Measurements from ENCODE around the gene SYNE2. TPM values are rescaled to one million over a fixed set of nuclear protein-coding genes. Genes with fewer than 3 reads are reported as not detected.

SYNE2 gene
- total RNA-seq, 2 experiments from 2014 or later, result 23.4 to 26.5 TPM

DNA sequence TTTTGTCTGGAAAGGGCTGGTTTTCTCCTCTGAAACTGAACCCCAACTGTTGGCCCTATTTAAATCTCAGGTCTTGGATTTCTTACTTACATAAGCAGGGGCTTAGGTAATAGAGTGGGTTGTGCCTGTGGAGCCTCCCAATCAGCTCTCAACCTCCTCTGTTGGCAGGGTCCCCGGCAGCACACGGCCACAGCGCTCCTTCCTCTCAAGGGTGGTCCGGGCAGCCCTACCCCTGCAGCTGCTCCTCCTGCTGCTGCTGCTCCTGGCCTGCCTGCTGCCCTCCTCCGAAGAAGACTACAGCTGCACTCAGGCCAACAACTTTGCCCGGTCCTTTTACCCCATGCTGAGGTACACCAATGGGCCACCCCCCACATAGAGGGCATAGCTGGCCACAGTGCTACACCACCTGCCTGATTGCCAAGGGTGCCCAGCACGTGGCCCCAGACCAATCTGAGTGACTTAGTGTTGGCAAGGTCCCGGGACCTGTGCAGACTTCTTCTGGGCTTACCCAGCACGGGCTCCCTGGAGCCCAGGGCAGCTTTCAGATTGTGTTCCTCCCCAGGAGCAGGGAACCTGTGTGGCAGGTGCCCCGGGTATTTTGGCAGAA lies 372.4 kb downstream of the SYNE2 start:
- ChIA-PET CTCF (interaction anchor here (1.0 kb wide), 1 partner anchor 13 kb away, joined by 3 read pairs; no protein-coding TSS in a partner anchor), POLR2A (no interaction called here)

GRCh38 chr14:64227856-64228255 lies 375.1 kb downstream of the SYNE2 start:
- CTCF ChIA-PET, result no interaction called here
- POLR2A ChIA-PET, result no interaction called here

DNA sequence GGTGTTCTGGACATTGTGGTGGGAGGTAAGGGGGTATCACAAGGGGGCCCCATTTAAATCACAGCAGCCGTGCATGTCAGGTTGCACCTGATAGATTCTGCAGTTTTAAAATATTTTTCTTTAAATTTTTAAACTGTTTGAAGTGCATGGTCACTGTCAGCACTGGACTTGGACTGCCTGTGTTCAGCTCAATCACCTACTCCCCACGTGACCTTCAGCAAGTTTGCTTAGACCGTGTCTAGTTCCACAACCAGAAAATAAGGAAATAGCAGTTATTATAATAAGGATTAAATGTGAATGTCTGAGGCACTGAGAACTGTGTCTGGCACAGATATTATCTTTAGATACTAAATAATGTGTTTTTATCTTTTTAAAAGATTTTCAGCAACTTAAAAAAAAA lies 376.7 kb downstream of the SYNE2 start:
- POLR2A ChIA-PET, result no interaction called here
- CTCF ChIA-PET, result no interaction called here

- POLR2A ChIA-PET, result no interaction called here
- CTCF ChIA-PET, result interaction anchor here (1.0 kb wide), 1 partner anchor 71 kb away, joined by 3 read pairs; no protein-coding TSS in a partner anchor
Measured at GRCh38 chr14:64232095-64232838, 379.5 kb downstream of the SYNE2 start.

- POLR2A ChIA-PET, result no interaction called here
- CTCF ChIA-PET, result no interaction called here
Measured at GRCh38 chr14:64232944-64233343, 380.1 kb downstream of the SYNE2 start.

GRCh38 chr14:64233531-64234190 lies 380.9 kb downstream of the SYNE2 start:
- CTCF ChIA-PET, result interaction anchor here (1.3 kb wide), 1 partner anchor 10 kb away, joined by 3 read pairs; no protein-coding TSS in a partner anchor
- POLR2A ChIA-PET, result no interaction called here

- ChIA-PET CTCF (interaction anchor here (1.3 kb wide), 1 partner anchor 11 kb away, joined by 3 read pairs; no protein-coding TSS in a partner anchor), POLR2A (no interaction called here)
Measured at GRCh38 chr14:64234877-64235651, 382.3 kb downstream of the SYNE2 start.

DNA sequence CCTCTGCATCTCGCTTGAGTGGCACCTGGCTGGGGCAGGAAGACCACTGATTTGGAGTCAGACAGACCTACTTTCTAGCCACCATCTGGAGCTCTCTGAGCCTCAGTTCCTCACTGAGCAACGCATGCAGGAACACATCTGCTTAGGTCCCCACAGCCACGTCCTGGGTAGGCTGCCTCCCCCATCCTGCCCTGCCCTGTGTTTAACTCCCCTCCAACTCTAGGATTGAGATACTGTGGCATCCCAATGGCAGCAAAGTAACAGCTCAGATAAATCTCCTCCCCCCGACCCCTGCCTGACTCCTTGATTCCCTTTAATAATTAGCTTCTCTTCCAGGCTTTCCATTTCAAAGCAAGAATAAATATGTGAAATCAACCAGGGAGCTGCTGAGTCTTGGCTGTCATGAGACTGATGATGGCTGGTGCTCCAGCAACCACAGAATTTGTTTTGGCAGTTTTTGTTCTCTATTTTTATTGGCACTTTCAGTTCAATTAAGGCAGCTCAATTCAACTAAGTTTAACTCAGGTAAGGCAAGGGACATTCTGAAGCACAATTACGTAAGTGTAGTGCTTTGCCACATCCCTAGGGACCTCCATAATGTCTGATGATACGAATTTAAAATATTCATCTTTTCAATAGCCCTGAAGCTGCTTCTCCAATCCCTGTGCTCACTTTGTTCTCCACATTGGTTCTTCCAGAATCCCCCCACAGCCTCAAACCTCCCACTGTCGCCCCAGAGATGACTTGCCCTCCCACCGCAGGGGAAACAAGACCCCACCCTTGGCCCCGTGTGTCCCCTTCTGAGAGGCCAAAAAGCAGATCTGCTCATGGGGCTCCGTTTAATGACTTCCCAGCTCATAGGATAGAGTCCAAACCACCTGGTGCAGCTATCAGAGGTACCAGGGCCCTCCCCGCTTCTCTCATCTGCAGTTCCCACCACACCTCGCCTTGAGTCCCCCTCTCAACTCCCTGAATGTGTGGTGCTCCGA lies 383.1 kb downstream of the SYNE2 start:
- POLR2A ChIA-PET, result no interaction called here
- CTCF ChIA-PET, result no interaction called here

GRCh38 chr14:64238049-64238448 lies 385.2 kb downstream of the SYNE2 start:
- ChIA-PET CTCF (no interaction called here), POLR2A (no interaction called here)

GRCh38 chr14:64238631-64239030 lies 385.8 kb downstream of the SYNE2 start:
- CTCF ChIA-PET, result no interaction called here
- POLR2A ChIA-PET, result no interaction called here

DNA sequence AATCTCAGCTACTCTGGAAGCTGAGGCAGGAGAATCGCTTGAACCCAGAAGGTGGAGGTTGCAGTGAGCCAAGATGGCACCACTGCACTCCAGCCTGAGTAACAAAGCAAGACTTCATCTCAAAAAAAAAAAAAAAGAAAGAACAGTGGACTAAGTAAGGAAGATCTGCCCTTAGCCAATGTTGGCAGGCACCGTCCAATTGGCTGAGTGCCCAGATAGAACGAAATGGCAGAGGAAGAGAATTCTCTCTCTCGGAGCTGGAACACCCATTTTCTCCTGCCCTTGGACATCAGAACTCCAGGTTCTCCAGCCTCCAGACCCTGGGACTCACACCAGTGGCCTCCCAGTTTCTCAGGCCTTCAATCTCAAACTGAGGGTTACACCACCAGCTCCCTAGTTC lies 391.5 kb downstream of the SYNE2 start:
- CTCF ChIA-PET, result no interaction called here

GRCh38 chr14:64245491-64245890 lies 392.7 kb downstream of the SYNE2 start:
- POLR2A ChIA-PET, result no interaction called here
- CTCF ChIA-PET, result no interaction called here

More for the DNA sequence above, 391.5 kb downstream of the SYNE2 start:
- POLR2A ChIA-PET, result no interaction called here

GRCh38 chr14:64246688-64247087 lies 393.9 kb downstream of the SYNE2 start:
- CTCF ChIA-PET, result no interaction called here
- POLR2A ChIA-PET, result no interaction called here

- CTCF ChIA-PET, result no interaction called here
- POLR2A ChIA-PET, result no interaction called here
Measured at GRCh38 chr14:64247195-64247594, 394.4 kb downstream of the SYNE2 start.

DNA sequence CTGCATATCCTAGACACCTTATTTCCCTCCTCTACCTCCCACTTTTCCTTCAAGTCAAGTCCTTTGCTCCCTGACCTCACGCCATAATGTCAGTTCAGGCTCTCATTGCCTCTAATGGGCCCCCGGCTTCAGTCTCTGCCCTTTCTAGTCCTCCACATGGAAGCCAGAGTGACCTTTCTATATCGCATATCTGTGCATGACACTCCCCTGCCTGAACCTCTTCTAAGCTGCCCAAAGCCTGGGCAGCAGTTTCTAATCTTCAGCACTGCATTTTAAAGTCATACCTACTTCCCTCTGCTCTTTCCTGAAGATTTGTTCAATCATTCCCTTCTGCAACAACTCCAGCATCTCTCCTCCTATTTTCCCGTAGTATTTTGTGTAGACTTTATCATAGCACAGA lies 395.9 kb downstream of the SYNE2 start:
- POLR2A ChIA-PET, result no interaction called here
- CTCF ChIA-PET, result no interaction called here

GRCh38 chr14:64249363-64249762 lies 396.6 kb downstream of the SYNE2 start:
- CTCF ChIA-PET, result no interaction called here
- POLR2A ChIA-PET, result no interaction called here

DNA sequence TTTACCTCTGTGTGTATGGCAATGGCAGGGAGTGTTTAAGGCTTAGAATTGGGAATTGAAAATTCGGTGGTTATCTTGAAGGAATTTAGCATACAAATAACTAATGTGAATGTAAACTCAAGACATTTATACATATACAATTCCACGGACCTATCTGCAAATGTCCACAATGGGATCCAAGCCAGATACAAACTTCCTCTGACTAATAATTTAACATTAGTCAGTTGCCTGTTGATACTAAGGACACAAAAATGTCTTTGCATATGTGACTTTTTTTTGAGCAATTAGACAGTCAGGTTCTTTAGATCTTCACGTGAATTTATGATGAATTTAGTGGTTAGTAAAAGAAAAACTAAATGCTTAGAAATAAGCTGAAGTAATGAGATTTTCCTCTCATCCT lies 400.9 kb downstream of the SYNE2 start:
- ChIA-PET POLR2A (no interaction called here), CTCF (no interaction called here)

GRCh38 chr14:64255756-64256155 lies 403.0 kb downstream of the SYNE2 start:
- POLR2A ChIA-PET, result no interaction called here
- CTCF ChIA-PET, result no interaction called here

DNA sequence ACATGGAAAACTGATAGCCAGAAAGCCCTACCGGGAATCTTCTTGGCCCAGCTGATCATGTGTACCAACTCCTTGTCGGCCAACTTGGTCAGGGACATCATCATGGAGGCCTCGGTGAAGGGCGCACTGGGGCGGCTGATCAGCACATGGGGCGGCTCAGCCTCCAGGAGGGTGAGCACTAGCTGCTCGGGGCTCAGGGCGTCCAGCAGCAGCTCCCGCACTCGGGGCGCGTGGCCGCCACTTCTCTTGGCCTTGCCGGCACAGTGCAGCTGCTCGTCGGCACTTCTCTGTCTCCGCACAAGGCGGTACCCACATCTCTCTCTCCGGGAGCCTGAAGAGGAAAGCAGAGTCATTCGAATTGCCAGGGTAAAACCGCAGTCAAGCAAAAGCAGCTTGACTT lies 407.6 kb downstream of the SYNE2 start:
- ChIA-PET POLR2A (no interaction called here), CTCF (no interaction called here)

Data from activated CD8-positive, alpha-beta memory T cell treated with anti-CD3 and anti-CD28 coated beads for 36 hours (primary cell).